GM15510 (cell line): ENCODE measurements around the gene DGKZ.

Experiments used
- POLR2A ChIP-seq: IDR thresholded peaks from 3 replicates; pipeline ENCODE4 v1.6.1; 2011; ENCODE audit warnings: borderline replicate concordance; ENCODE audit not compliant: insufficient read length; ENCODE audit errors: extremely low read depth

Gene DGKZ

GRCh38 chr11:46315783-46316563 is 31.3 kb upstream of the DGKZ start:
- no peak for TF ChIP-seq POLR2A

GRCh38 chr11:46319074-46319453 is 28.2 kb upstream of the DGKZ start:
- TF ChIP-seq POLR2A: no peak

- no peak for TF ChIP-seq POLR2A
These were observed 25.5 kb upstream of the DGKZ start for GRCh38 chr11:46321757-46322156.

GRCh38 chr11:46322759-46323158 is 24.5 kb upstream of the DGKZ start:
- TF ChIP-seq POLR2A: no peak

GRCh38 chr11:46326813-46327416 is 20.3 kb upstream of the DGKZ start:
- no peak for TF ChIP-seq POLR2A

GRCh38 chr11:46327829-46328228 is 19.4 kb upstream of the DGKZ start:
- no peak for TF ChIP-seq POLR2A

GRCh38 chr11:46330154-46330553 is 17.1 kb upstream of the DGKZ start:
- TF ChIP-seq POLR2A: no peak

GRCh38 chr11:46330563-46331281 is 16.5 kb upstream of the DGKZ start:
- no peak for TF ChIP-seq POLR2A

GRCh38 chr11:46331282-46331984 is 15.8 kb upstream of the DGKZ start:
- TF ChIP-seq POLR2A: no peak

GRCh38 chr11:46332093-46332567 is 15.1 kb upstream of the DGKZ start:
- TF ChIP-seq POLR2A: no peak

- no peak for TF ChIP-seq POLR2A
These were observed 14.5 kb upstream of the DGKZ start for GRCh38 chr11:46332568-46333393.

GRCh38 chr11:46333394-46333947 is 13.8 kb upstream of the DGKZ start:
- TF ChIP-seq POLR2A: no peak

GRCh38 chr11:46334211-46334610 is 13.1 kb upstream of the DGKZ start:
- TF ChIP-seq POLR2A: no peak

- TF ChIP-seq POLR2A: no peak
These were observed 12.0 kb upstream of the DGKZ start for GRCh38 chr11:46335271-46335670.
